HG02981 (cell line): Measurements from ENCODE around the gene CD37.
"Not testable (repeated sequence)": the region's sequence is repeated elsewhere in the genome, so short reads cannot be mapped to it uniquely, and the experiment has no call there.

Experiments
- ATAC-seq: cut with Tn5 transposase; IDR thresholded peaks from one replicate; pipeline ENCODE4 v1.9.1; 2021; ENCODE audit warnings: mild to moderate bottlenecking, moderate library complexity; ENCODE audit not compliant: unreplicated experiment

CD37 gene

GRCh38 chr19:49327878-49328544, 7.2 kb upstream of the CD37 start:
- ATAC-seq: no peak

- ATAC-seq: no peak
Observed at GRCh38 chr19:49328741-49329140, 6.5 kb upstream of the CD37 start.

- not testable (repeated sequence) for ATAC-seq
Observed at GRCh38 chr19:49331187-49331586, 4.0 kb upstream of the CD37 start.

GRCh38 chr19:49331616-49332055, 3.6 kb upstream of the CD37 start:
- ATAC-seq: peak; percentile 58

GRCh38 chr19:49332691-49333417, 2.4 kb upstream of the CD37 start:
- ATAC-seq: not testable (repeated sequence)

- no peak for ATAC-seq
Observed at GRCh38 chr19:49333418-49333805, 1.8 kb upstream of the CD37 start.

- no peak for ATAC-seq
Observed at GRCh38 chr19:49333811-49334288, 1.4 kb upstream of the CD37 start.

GRCh38 chr19:49335784-49336481, 727 bp downstream of the CD37 start:
- no peak for ATAC-seq

- ATAC-seq: no peak
Observed at GRCh38 chr19:49336482-49337266, 1.5 kb downstream of the CD37 start.

- ATAC-seq: no peak
Observed at GRCh38 chr19:49337267-49338022, 2.2 kb downstream of the CD37 start.

- ATAC-seq: no peak
Observed at GRCh38 chr19:49338023-49338677, 2.9 kb downstream of the CD37 start.

- no peak for ATAC-seq
Observed at GRCh38 chr19:49338691-49339300, 3.6 kb downstream of the CD37 start.

- ATAC-seq: no peak
Observed at GRCh38 chr19:49339301-49340068, 4.3 kb downstream of the CD37 start.

- ATAC-seq: peak; percentile 61
Observed at GRCh38 chr19:49340069-49340864, 5.1 kb downstream of the CD37 start.

- ATAC-seq: no peak
Observed at GRCh38 chr19:49340865-49341718, 5.9 kb downstream of the CD37 start.

- ATAC-seq: no peak
Observed at GRCh38 chr19:49342291-49342721, 7.1 kb downstream of the CD37 start.

GRCh38 chr19:49343123-49343522, 7.9 kb downstream of the CD37 start:
- no peak for ATAC-seq
